ENCODE data around the gene ENTPD5.

The ENTPD5 gene

DNA sequence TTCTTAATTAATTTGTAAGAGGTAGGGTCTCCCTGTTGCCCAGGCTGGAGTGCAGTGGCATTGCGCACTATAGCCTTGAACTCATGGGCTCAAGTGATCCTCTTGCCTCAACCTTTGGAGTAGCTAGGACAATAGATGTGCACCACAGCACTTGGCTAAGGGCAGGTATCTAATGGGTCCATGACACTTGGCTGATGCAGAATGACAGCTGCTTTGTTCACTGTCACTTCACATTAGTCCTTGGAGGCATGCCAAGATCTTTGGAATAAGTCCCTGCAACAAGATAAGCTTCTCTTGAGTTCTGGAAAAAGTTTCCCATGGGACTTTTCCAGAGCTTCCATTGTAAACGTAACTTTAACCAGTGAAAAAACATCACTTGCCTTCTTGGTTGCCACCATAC, 45.6 kb downstream of the ENTPD5 start:
- TF ChIP-seq TSHZ2 (CRISPR knock-in tag; IDR thresholded peaks at IDR 0.05) (no peak), CREB5 (CRISPR knock-in tag; IDR thresholded peaks at IDR 0.05; ENCODE audit: low read depth) (no peak), CSDC2 (CRISPR knock-in tag; IDR thresholded peaks at IDR 0.05) (no peak)
- no peak for ATAC-seq

- no peak for TF ChIP-seq BACH2 (CRISPR knock-in tag; IDR thresholded peaks at IDR 0.05; ENCODE audit: borderline replicate concordance)
- no peak for TF ChIP-seq ZC3H10 (CRISPR knock-in tag; IDR thresholded peaks at IDR 0.05)
- TF ChIP-seq, protein P1, sequence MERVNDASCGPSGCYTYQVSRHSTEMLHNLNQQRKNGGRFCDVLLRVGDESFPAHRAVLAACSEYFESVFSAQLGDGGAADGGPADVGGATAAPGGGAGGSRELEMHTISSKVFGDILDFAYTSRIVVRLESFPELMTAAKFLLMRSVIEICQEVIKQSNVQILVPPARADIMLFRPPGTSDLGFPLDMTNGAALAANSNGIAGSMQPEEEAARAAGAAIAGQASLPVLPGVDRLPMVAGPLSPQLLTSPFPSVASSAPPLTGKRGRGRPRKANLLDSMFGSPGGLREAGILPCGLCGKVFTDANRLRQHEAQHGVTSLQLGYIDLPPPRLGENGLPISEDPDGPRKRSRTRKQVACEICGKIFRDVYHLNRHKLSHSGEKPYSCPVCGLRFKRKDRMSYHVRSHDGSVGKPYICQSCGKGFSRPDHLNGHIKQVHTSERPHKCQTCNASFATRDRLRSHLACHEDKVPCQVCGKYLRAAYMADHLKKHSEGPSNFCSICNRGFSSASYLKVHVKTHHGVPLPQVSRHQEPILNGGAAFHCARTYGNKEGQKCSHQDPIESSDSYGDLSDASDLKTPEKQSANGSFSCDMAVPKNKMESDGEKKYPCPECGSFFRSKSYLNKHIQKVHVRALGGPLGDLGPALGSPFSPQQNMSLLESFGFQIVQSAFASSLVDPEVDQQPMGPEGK (CRISPR knock-in tag; IDR thresholded peaks at IDR 0.05; ENCODE audit: borderline replicate concordance) = no peak
- no peak for TF ChIP-seq ZNF8 (CRISPR knock-in tag; IDR thresholded peaks at IDR 0.05)
- no peak for TF ChIP-seq ISL1 (CRISPR knock-in tag; IDR thresholded peaks at IDR 0.05)
- no peak for TF ChIP-seq TSHZ2 (CRISPR knock-in tag; IDR thresholded peaks at IDR 0.05)
- no peak for TF ChIP-seq RARB (CRISPR knock-in tag; IDR thresholded peaks at IDR 0.05)
- TF ChIP-seq, protein P2, sequence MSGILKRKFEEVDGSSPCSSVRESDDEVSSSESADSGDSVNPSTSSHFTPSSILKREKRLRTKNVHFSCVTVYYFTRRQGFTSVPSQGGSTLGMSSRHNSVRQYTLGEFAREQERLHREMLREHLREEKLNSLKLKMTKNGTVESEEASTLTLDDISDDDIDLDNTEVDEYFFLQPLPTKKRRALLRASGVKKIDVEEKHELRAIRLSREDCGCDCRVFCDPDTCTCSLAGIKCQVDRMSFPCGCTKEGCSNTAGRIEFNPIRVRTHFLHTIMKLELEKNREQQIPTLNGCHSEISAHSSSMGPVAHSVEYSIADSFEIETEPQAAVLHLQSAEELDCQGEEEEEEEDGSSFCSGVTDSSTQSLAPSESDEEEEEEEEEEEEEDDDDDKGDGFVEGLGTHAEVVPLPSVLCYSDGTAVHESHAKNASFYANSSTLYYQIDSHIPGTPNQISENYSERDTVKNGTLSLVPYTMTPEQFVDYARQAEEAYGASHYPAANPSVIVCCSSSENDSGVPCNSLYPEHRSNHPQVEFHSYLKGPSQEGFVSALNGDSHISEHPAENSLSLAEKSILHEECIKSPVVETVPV (CRISPR knock-in tag; IDR thresholded peaks at IDR 0.05) = no peak
- no peak for TF ChIP-seq POU6F1 (CRISPR knock-in tag; IDR thresholded peaks at IDR 0.05; ENCODE audit: borderline replicate concordance, low read depth)
- TF ChIP-seq SNAI2 (CRISPR knock-in tag; IDR thresholded peaks at IDR 0.05) = no peak
- no peak for TF ChIP-seq TOX (CRISPR knock-in tag; IDR thresholded peaks at IDR 0.05; ENCODE audit: borderline replicate concordance)
- no peak for TF ChIP-seq TCF4 (CRISPR knock-in tag; IDR thresholded peaks at IDR 0.05; ENCODE audit: borderline replicate concordance)
- no peak for TF ChIP-seq GLIS3 (CRISPR knock-in tag; IDR thresholded peaks at IDR 0.05)
- TF ChIP-seq ESRRG (CRISPR knock-in tag; IDR thresholded peaks at IDR 0.05) = no peak
- no peak for TF ChIP-seq CSDC2 (CRISPR knock-in tag; IDR thresholded peaks at IDR 0.05)
- no peak for TF ChIP-seq PPARA (CRISPR knock-in tag; IDR thresholded peaks at IDR 0.05; ENCODE audit: borderline replicate concordance)
- TF ChIP-seq ZNF565 (CRISPR knock-in tag; conservative IDR thresholded peaks at IDR 0.05; ENCODE audit: low read depth) = no peak
- ATAC-seq = no peak
These were observed 50.2 kb downstream of the ENTPD5 start for GRCh38 chr14:73968885-73969284.

GRCh38 chr14:73965216-73965615, 53.9 kb downstream of the ENTPD5 start:
- no peak for TF ChIP-seq ZNF8 (CRISPR knock-in tag; IDR thresholded peaks at IDR 0.05)
- TF ChIP-seq, protein P2 (CRISPR knock-in tag; IDR thresholded peaks at IDR 0.05) = no peak
- no peak for TF ChIP-seq ZNF70 (CRISPR knock-in tag; IDR thresholded peaks at IDR 0.05)
- no peak for TF ChIP-seq SNAI2 (CRISPR knock-in tag; IDR thresholded peaks at IDR 0.05)
- TF ChIP-seq ZNF565 (CRISPR knock-in tag; conservative IDR thresholded peaks at IDR 0.05; ENCODE audit: low read depth) = no peak
- no peak for TF ChIP-seq ZC3H10 (CRISPR knock-in tag; IDR thresholded peaks at IDR 0.05)
- no peak for TF ChIP-seq TOX (CRISPR knock-in tag; IDR thresholded peaks at IDR 0.05; ENCODE audit: borderline replicate concordance)
- TF ChIP-seq, protein P1 (CRISPR knock-in tag; IDR thresholded peaks at IDR 0.05; ENCODE audit: borderline replicate concordance) = no peak
- no peak for TF ChIP-seq ISL1 (CRISPR knock-in tag; IDR thresholded peaks at IDR 0.05)
- ATAC-seq = no peak

Measured in SK-N-SH treated with all-trans-retinoic acid at 6 μM for 48 hours (cell line).